Large intestine (tissue), 3 donors: ENCODE results near the gene TTLL13. TPM values are rescaled to one million over a fixed set of nuclear protein-coding genes. Genes with fewer than 3 reads are reported as not detected.
A peak's percentile ranks its signal among the peaks of the same experiment; 100 is the strongest.
"Not testable (repeated sequence)": the region's sequence is repeated elsewhere in the genome, so short reads cannot be mapped to it uniquely, and the experiment has no call there.

Experiments used
- DNase-seq, 2 donors: peaks; one replicate each; pipeline versions ENCODE4 v3.0.0 to v3.0.0-alpha.2; 2013
- H3K27ac ChIP-seq: one replicate; pipeline ENCODE4 v1.5.1; 2013; ENCODE audit warnings: low read length
- H3K27me3 ChIP-seq: 2 replicates; pipeline ENCODE4 v1.6.1; 2013; ENCODE audit warnings: low read length; ENCODE audit not compliant: control insufficient read depth, insufficient read depth
- H3K36me3 ChIP-seq: 2 replicates; pipeline ENCODE4 v1.6.1; 2013; ENCODE audit warnings: low read length; ENCODE audit not compliant: control insufficient read depth, insufficient read depth
- H3K4me1 ChIP-seq: one replicate; pipeline ENCODE4 v1.6.1; 2013; ENCODE audit warnings: low read length; ENCODE audit not compliant: control insufficient read depth, insufficient read depth
- H3K4me3 ChIP-seq: one replicate; pipeline ENCODE4 v1.5.1; 2013; ENCODE audit warnings: low read length
- H3K9me3 ChIP-seq: one replicate; pipeline ENCODE4 v1.6.1; 2013; ENCODE audit warnings: mild to moderate bottlenecking, low read depth, low read length, moderate library complexity; ENCODE audit not compliant: control insufficient read depth
- WGBS: methylation state at CpG from one replicate; pipeline ENCODE4 v1.1.5; 2013; ENCODE audit warnings: low lambda C conversion rate; ENCODE audit not compliant: insufficient coverage; 5-methylcytosine and 5-hydroxymethylcytosine counted together
- polyA plus RNA-seq: library from polyadenylated mRNA; unstranded; fragments of 120-200 nt; gene quantifications from one replicate; pipeline ENCODE4 v1.2.1, GENCODE V29; 2013

Gene TTLL13
- polyA plus RNA-seq, 1 donor: 0.33 TPM

DNA sequence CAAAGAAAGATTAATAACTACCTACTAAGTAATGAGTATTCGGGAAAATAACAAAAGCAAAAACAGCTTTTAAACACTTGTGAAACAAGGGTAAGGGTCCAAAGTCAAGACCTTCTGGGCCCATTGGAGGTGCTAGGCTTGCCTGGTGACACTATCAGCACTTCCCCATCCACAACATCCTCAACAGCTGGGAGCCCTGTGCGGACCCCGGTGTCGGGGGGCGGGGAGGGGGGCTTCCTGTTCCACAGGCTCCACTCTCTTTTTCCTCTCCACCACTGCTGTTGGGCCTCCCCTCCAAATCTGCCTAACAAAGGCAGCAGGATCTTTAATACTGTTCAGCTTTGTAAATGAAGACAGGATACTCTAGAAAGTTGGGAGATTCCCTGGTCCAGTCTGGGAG, 37.7 kb downstream of the TTLL13 start:
- H3K4me1 ChIP-seq: peaks cover 2% of the 10 kb centered on the region
- H3K9me3 ChIP-seq: no peaks in the 10 kb centered on the region
- no peak overlapping the region for H3K27ac ChIP-seq
- WGBS: no CpG with 5 or more reads among the region's 5 CpGs
- H3K36me3 ChIP-seq: no peaks in the 10 kb centered on the region
- DNase-seq: no peak
- no peaks in the 10 kb centered on the region for H3K27me3 ChIP-seq
- no peak overlapping the region for H3K4me3 ChIP-seq

DNA sequence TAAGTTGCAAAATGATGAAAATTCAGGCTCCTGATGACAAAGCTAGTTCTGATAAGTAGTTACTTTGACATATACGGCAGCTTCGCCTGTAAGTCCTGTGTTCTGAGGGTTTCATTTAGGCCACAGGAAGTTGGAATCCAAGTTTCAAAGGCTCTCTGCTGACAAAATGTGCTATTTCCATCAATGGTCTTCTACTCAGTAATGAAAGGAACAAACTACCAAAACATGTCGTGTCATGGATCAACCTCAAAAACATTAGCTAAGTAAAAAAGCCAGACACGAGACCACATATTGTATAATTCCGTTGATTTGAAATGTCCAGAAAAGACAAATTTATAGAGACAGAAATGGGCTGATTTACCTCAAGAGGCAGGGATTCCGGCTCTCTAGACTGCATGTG, 38.6 kb downstream of the TTLL13 start:
- H3K27me3 ChIP-seq: no peaks in the 10 kb centered on the region
- no peaks in the 10 kb centered on the region for H3K9me3 ChIP-seq
- DNase-seq: no peak
- H3K4me1 ChIP-seq: no peaks in the 10 kb centered on the region
- WGBS: 100% methylated on average over 1 of the region's 6 CpGs
- H3K4me3 ChIP-seq: no peak overlapping the region
- no peak overlapping the region for H3K27ac ChIP-seq
- no peaks in the 10 kb centered on the region for H3K36me3 ChIP-seq

DNA sequence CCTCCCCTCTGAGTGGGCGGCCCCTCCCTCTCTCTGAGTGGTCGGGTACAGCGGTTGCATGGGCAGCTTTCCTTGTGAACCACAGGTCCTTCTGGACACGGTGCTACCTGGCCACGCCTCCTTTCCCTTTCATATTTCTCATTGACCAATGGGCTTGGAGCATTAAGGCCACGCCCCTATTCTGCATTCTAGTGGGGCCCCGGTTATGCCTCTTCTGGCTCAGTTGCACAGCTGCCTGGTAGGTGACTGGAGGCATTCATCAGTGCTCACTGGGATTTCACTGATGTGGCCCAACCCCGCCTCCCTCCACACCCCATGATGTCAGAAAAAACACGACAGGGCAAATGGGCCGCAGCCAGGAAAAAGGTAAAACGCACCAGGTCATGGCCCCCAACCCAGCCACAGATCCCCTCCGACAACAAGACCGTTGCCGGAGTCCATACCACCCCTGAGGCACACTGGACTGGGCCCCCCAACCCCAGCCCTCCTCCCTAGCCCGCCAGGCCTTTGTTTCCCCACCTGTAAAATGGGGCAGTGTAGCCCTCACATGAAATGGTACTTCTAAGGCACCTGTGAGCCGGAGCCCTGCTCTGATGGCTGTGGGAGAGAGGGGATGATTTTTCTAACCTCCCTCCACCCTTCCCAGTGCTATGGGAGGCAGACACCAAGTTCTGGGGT, 42.5 kb downstream of the TTLL13 start:
- DNase-seq: peak in 1 of 2 donors; percentile 11
- no peaks in the 10 kb centered on the region for H3K9me3 ChIP-seq
- no peaks in the 10 kb centered on the region for H3K36me3 ChIP-seq
- H3K4me3 ChIP-seq: no peak overlapping the region
- no CpG with 5 or more reads among the region's 16 CpGs for WGBS
- H3K4me1 ChIP-seq: peaks cover 20% of the 10 kb centered on the region
- H3K27me3 ChIP-seq: no peaks in the 10 kb centered on the region
- no peak overlapping the region for H3K27ac ChIP-seq

DNA sequence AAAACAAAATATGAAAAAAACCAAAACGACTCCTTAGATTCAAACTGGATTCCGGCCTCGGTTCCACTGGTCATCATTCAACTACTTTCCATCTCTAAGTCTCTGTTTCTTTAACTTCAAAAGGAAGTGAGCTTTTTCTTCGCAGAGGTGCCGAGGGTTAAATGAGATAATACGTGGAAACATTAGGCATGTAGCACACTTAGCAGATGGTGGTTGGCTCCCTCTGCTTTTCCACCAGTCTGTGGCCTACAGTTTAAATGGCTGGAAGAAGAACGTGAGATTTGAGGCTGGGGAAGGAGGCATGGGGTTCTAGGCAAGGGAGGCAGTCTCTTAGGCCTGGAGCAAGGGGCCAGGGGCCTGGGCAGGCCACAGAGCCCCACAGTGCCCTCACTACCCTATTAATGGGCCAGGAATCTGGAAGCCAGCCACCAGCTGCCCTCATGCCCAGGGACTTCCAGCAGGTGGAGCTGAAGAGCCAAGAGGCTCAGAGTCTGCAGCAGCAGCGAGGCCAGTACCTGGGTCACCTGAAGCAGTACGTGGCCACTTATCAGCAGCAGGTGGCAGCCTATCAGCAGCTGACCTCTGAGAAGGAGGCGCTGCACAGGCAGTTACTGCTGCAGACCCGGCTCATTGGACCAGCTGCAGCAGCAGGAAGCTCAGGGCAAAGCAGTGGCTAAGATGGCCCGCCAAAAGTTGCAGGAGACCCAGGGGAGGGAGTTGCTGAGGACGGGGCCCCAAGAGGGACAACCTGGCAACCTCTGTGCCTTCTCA, 43.9 kb downstream of the TTLL13 start:
- peak overlapping the region; percentile 67 for H3K27ac ChIP-seq
- 100% methylated on average over 1 of the region's 13 CpGs for WGBS
- H3K4me3 ChIP-seq: peak overlapping the region; percentile 13
- not testable (repeated sequence) for H3K27me3 ChIP-seq, H3K36me3 ChIP-seq, H3K9me3 ChIP-seq
- H3K4me1 ChIP-seq: peaks cover 20% of the 10 kb centered on the region
- peak; percentile 89 to 90 for DNase-seq

DNA sequence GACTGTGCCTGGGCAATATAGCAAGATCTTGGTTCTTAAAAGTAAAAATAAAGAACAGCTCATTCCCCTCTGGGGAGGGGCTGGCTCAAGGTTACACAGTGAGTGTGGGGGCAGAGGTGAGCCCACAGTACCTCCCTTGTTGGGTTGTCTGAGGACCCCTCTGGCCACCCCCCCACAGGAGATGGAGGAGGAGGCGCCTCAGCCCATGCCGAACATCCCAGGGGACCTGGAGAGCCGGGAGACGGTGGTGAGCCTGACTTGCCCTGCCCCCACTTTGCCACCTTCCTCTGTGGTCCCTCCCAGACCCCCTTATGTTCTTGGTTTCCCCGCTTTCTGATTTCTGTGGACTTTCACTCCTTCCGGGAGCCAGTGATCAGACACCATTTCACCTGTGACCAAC, 44.8 kb downstream of the TTLL13 start:
- H3K27ac ChIP-seq: peak overlapping the region; percentile 67
- no peaks in the 10 kb centered on the region for H3K9me3 ChIP-seq
- H3K4me1 ChIP-seq: peaks cover 20% of the 10 kb centered on the region
- no CpG with 5 or more reads among the region's 6 CpGs for WGBS
- peak overlapping the region; percentile 32 for H3K4me3 ChIP-seq
- peak in 1 of 2 donors; percentile 27 for DNase-seq
- H3K27me3 ChIP-seq: no peaks in the 10 kb centered on the region
- H3K36me3 ChIP-seq: no peaks in the 10 kb centered on the region

DNA sequence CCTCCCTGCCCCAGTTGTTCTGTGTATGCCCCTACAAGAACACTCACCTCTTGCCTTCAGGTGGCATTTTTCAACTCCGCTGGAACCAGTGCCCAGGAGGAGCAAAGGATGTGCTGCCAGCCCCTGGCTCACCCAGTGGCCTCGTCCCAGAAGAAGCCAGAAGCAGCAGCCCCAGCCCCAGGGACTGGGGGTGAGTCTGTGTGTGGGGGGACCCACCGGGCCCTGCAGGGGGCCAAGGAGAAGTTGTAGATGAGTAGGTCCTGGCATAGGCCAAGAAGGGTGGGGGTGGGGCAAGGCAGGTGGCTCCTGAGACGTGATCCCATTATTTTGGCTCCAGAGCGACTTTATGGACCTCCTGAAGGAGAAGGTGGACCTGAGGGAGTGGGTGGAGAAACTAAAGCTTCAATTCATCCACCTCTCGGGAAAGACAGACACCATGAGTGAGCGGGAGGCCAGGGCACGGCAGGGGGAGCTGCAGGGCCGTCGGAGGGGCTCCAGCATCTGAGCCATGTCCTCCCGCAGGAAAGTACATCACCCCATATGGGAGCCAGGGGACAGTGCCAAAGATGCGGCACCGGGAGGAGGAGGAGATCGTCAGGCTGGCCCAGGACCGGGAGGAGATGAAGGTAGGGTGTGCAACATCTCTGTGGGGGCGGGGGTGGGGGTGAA, 45.4 kb downstream of the TTLL13 start:
- Histone ChIP-seq H3K4me1 (peaks cover 20% of the 10 kb centered on the region), H3K4me3 (peak overlapping the region; percentile 32), H3K9me3 (no peaks in the 10 kb centered on the region), H3K36me3 (no peaks in the 10 kb centered on the region), H3K27me3 (no peaks in the 10 kb centered on the region), H3K27ac (peak overlapping the region; percentile 47)
- no CpG with 5 or more reads among the region's 16 CpGs for WGBS
- DNase-seq: peak in 1 of 2 donors; percentile 5

DNA sequence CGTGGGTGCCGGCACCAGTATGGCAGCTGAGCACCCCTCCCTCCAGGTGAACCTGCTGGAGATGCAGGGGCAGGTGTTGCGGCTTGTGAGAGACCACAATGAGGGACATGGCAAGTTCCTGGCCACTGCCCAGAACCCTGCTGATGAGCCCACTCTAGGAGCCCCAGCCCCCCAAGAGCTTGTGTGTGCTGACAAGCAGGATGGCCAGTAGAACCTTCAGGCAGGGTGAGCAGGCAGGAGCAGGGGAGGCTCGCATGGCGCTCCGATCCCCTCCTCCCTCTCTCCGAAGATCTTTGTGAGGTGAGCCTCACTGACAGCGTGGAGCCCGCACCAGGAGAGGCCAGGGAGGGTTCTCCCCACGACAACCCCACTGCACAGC, 45.9 kb downstream of the TTLL13 start:
- H3K27ac ChIP-seq: no peak overlapping the region
- peak overlapping the region; percentile 32 for H3K4me3 ChIP-seq

DNA sequence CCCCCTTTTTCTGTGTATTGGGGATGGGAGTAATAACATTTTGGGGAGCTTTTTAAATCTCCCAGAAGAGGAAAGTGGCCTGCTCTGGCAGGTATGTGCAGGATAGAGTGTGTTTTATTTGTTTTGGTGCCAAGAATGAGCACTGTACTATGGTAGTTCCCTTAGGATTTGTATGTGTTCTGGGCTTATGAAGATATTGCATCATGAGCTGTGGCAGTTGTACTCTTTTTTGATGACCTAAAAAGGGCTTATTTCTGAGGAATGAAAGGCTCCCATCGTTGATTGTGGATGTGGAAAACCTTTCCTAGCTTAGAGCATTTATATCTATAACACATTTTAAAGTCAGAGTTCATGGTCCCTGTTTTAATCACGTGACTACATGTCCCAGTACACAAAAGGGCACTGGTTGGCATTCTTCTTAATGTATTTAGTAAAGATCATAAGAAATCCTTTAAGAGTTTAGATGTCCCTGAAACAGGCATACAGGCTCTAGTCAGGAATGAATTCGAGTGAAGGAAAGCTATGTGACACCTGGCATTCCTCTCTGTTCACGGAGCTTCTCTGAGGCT, 47.0 kb downstream of the TTLL13 start:
- H3K4me1 ChIP-seq: peaks cover 20% of the 10 kb centered on the region
- not testable (repeated sequence) for DNase-seq, H3K4me3 ChIP-seq, H3K36me3 ChIP-seq, H3K27ac ChIP-seq, H3K9me3 ChIP-seq, H3K27me3 ChIP-seq
- no CpG with 5 or more reads among the region's 4 CpGs for WGBS

More for the DNA sequence above, 45.9 kb downstream of the TTLL13 start:
- no peaks in the 10 kb centered on the region for H3K9me3 ChIP-seq
- peaks cover 20% of the 10 kb centered on the region for H3K4me1 ChIP-seq
- no peaks in the 10 kb centered on the region for H3K36me3 ChIP-seq
- H3K27me3 ChIP-seq: no peaks in the 10 kb centered on the region
- WGBS: no CpG with 5 or more reads among the region's 10 CpGs
- DNase-seq: no peak

DNA sequence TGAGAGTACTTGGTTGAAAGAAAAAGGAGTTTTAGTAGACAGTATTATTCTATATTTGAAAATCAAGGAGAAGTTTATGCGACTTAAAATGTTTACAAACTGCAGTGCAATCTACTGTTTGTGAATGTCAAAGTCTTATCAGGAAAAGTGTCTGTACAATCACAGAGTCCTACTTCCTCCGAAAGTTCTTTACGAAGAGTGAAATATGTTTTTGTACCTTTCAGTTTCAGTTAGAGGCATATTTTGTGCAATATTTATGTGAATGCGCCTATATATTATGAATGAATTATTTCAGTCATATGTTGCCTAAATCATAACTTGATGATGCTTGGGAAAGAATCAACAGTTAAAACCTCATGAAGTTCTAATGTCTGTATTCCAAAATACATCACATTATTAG, 47.7 kb downstream of the TTLL13 start:
- Histone ChIP-seq H3K4me3 (no peak overlapping the region), H3K27ac (no peak overlapping the region), H3K27me3 (no peaks in the 10 kb centered on the region), H3K36me3 (no peaks in the 10 kb centered on the region), H3K9me3 (no peaks in the 10 kb centered on the region), H3K4me1 (peaks cover 20% of the 10 kb centered on the region)
- WGBS: 94% methylated on average over 2 of the region's 4 CpGs
- no peak for DNase-seq

DNA sequence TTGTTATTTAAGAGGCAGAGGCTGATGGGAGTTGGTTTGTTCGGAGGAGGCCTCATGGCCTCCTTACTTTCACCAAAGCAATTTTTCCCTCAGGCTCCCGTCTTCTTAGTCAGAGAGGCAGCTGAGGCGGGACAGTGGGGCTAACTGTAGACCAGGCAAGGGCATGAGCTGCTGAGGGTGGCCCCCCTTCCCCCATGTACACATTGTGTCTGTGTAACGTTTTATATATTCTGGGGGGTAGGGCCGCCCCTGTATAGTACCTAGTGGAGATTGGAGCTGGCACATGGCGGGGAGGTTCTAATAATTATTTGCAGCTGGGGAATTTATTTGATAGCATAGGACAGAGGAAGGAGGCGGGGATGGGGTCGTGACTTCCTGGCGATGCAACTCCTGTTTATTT, 51.2 kb downstream of the TTLL13 start:
- DNase-seq: no peak
- H3K27ac ChIP-seq: no peak overlapping the region
- no peaks in the 10 kb centered on the region for H3K9me3 ChIP-seq
- no peaks in the 10 kb centered on the region for H3K36me3 ChIP-seq
- H3K4me3 ChIP-seq: no peak overlapping the region
- H3K4me1 ChIP-seq: peaks cover under 1% of the 10 kb centered on the region
- WGBS: no CpG with 5 or more reads among the region's 9 CpGs
- no peaks in the 10 kb centered on the region for H3K27me3 ChIP-seq
